ENCODE results near the gene ACOX1. TPM values are rescaled to one million over a fixed set of nuclear protein-coding genes. Genes with fewer than 3 reads are reported as not detected.

Gene ACOX1
- total RNA-seq, 4 donors from 2014 or later = 37.0 to 254 (median 212) TPM

DNA sequence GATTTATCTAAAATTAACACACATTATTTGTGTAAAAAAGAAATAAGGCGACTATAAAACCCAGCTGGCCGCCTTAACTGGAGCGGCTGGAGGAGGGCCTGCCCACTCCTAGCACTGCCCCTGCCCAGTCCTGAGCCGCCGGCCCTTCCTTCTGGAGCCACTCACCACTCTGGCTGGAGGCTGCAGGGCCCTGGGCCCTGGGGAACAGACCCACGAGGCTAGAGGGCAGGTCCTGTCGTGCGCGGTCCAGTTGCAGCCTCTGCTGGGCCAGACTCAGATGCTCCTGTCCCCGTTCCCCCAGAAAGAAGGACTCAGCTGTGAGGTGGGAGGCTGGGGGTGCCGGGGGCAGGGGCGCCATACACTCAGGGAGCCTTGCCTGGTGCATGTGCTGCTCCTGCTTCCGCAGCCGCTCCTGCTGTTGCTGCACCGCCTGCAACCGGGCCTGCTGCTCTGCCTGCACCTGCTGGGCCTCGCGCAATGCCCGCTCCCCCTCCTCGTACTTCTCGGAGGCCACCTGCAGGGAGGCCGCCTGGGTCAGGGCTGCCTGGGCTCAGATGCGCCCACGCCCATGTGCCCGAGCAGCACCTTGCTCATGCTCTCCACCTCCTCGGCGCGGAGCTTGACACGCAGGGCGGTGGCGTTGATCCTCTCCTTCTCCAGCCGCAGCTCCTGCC, 65.3 kb downstream of the ACOX1 start:
- in situ Hi-C loops (cut with MboI; ENCODE audit: low pct_ligation_motif_present in 1 of 4, low pct_unique_long_range_greater_than_20kb in 1 of 4, low sequenced_read_pairs in 3 of 4) = loop anchor here in 2 of 4 donors (10.0 to 25.0 kb wide), 3 partner anchors 71 to 274 kb away; partner anchors contain the start of gene CDK3 (in 1 of the 2)

DNA sequence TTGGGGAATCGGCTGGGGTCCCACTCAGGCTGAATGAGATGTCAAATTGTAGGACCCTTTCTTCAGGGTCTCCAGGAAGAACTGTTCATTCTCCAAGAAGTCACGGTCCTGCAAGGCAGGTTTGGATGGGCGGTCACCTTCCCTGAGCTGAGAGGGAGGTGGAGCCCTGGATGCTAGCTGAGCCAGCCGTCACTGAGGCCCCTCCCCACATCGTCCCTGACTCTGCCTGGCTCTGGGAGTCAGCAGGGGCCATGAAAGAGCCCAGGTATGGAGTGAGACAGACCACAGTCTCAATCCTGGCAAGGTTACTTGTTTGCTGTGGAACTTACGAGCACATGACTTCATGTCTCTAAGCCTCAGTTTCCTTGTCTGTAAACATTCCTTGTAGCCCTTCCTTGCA, 68.3 kb downstream of the ACOX1 start:
- Histone ChIP-seq H3K4me1 (peaks cover 0 to 1% (median under 1%) of the 10 kb centered on the region in 4 donors), H3K27ac (no peak overlapping the region), H3K9me3 (no peaks in the 10 kb centered on the region), H3K27me3 (no peaks in the 10 kb centered on the region), H3K36me3 (no peaks in the 10 kb centered on the region), H3K4me3 (no peak overlapping the region)
- TF ChIP-seq EP300 (IDR thresholded peaks at IDR 0.05; ENCODE audit: low read depth) (no peak), POLR2AphosphoS5 (IDR thresholded peaks at IDR 0.05) (no peak), POLR2A (IDR thresholded peaks at IDR 0.05) (no peak)
- TF ChIP-seq, protein P1, sequence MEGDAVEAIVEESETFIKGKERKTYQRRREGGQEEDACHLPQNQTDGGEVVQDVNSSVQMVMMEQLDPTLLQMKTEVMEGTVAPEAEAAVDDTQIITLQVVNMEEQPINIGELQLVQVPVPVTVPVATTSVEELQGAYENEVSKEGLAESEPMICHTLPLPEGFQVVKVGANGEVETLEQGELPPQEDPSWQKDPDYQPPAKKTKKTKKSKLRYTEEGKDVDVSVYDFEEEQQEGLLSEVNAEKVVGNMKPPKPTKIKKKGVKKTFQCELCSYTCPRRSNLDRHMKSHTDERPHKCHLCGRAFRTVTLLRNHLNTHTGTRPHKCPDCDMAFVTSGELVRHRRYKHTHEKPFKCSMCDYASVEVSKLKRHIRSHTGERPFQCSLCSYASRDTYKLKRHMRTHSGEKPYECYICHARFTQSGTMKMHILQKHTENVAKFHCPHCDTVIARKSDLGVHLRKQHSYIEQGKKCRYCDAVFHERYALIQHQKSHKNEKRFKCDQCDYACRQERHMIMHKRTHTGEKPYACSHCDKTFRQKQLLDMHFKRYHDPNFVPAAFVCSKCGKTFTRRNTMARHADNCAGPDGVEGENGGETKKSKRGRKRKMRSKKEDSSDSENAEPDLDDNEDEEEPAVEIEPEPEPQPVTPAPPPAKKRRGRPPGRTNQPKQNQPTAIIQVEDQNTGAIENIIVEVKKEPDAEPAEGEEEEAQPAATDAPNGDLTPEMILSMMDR (IDR thresholded peaks at IDR 0.05) = no peak
- DNase-seq = no peak
- WGBS, 2 donors (ENCODE audit: low coverage in 1 of 2) = 67% methylated on average over 6 of the region's 6 CpGs; no CpG with 5 or more reads in 1 of the 2 donors
- in situ Hi-C loops (cut with MboI; ENCODE audit: low pct_ligation_motif_present in 1 of 4, low pct_unique_long_range_greater_than_20kb in 1 of 4, low sequenced_read_pairs in 3 of 4) (loop anchor here in 2 of 4 donors (10.0 to 25.0 kb wide), 3 partner anchors 74 to 277 kb away; partner anchors contain the start of gene CDK3 (in 1 of the 2)), intact Hi-C loops (cut with DNase I; ENCODE audit: low total_unique reads) (no loop called here)

More for the DNA sequence above, 65.3 kb downstream of the ACOX1 start:
- no peaks in the 10 kb centered on the region for H3K9me3 ChIP-seq
- H3K4me1 ChIP-seq = no peaks in the 10 kb centered on the region
- intact Hi-C loops (cut with DNase I; ENCODE audit: low total_unique reads) = no loop called here
- H3K27ac ChIP-seq = no peak overlapping the region
- no peak for TF ChIP-seq POLR2A (IDR thresholded peaks at IDR 0.05)
- TF ChIP-seq EP300 (IDR thresholded peaks at IDR 0.05; ENCODE audit: low read depth) = no peak
- TF ChIP-seq, protein P1 (IDR thresholded peaks at IDR 0.05) = no peak
- TF ChIP-seq POLR2AphosphoS5 (IDR thresholded peaks at IDR 0.05) = no peak
- no peaks in the 10 kb centered on the region for H3K27me3 ChIP-seq
- no peak for DNase-seq
- H3K4me3 ChIP-seq = no peak overlapping the region
- 93% methylated on average over 5 to 24 of the region's 32 CpGs for whole genome bisulfite sequencing, 2 donors (ENCODE audit: low coverage in 1 of 2)
- no peaks in the 10 kb centered on the region for H3K36me3 ChIP-seq

DNA sequence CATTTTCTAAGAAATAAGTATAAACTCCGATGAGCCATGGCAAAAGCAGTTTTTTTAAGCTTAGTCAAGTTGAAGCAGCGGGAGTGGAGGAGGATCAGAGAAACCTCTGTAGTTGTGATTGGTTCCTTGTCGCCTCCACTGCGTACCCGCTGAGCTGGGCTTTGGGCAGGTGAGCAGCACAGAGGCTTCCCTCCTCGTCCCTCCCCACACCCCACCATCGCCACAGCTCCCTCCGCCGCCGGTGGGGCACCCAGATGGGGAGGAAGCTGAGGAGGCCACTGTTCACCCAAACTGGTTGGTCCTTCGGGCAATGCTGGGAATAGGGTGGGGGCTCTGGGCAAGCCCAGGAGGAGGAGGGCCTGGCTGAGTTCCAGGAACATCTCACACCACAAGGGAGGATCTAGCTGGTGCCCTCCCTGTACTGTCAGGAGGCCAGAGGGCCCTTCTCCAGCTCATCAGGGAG, 69.1 kb downstream of the ACOX1 start:
- H3K27ac ChIP-seq = no peak overlapping the region
- no peak for DNase-seq
- WGBS, 2 donors (ENCODE audit: low coverage in 1 of 2) = 48 to 80% methylated on average over 1 to 11 of the region's 11 CpGs
- H3K4me3 ChIP-seq = no peak overlapping the region
- H3K9me3 ChIP-seq = no peaks in the 10 kb centered on the region
- H3K36me3 ChIP-seq = no peaks in the 10 kb centered on the region
- intact Hi-C loops (cut with DNase I; ENCODE audit: low total_unique reads) = loop anchor here (5.0 kb wide), 1 partner anchor 92 kb away; the partner anchor contains the start of gene CDK3
- peaks cover 0 to 8% (median 7%) of the 10 kb centered on the region in 4 donors for H3K4me1 ChIP-seq
- H3K27me3 ChIP-seq = no peaks in the 10 kb centered on the region
- no peak for TF ChIP-seq EP300 (IDR thresholded peaks at IDR 0.05; ENCODE audit: low read depth)
- TF ChIP-seq, protein P1 (IDR thresholded peaks at IDR 0.05) = no peak
- TF ChIP-seq POLR2A (IDR thresholded peaks at IDR 0.05) = no peak
- no peak for TF ChIP-seq POLR2AphosphoS5 (IDR thresholded peaks at IDR 0.05)
- in situ Hi-C loops (cut with MboI; ENCODE audit: low pct_ligation_motif_present in 1 of 4, low pct_unique_long_range_greater_than_20kb in 1 of 4, low sequenced_read_pairs in 3 of 4) = loop anchor here (5.0 to 25.0 kb wide), 6 partner anchors 75 to 277 kb away; partner anchors contain the start of gene CDK3 (in 2 of the 4)

DNA sequence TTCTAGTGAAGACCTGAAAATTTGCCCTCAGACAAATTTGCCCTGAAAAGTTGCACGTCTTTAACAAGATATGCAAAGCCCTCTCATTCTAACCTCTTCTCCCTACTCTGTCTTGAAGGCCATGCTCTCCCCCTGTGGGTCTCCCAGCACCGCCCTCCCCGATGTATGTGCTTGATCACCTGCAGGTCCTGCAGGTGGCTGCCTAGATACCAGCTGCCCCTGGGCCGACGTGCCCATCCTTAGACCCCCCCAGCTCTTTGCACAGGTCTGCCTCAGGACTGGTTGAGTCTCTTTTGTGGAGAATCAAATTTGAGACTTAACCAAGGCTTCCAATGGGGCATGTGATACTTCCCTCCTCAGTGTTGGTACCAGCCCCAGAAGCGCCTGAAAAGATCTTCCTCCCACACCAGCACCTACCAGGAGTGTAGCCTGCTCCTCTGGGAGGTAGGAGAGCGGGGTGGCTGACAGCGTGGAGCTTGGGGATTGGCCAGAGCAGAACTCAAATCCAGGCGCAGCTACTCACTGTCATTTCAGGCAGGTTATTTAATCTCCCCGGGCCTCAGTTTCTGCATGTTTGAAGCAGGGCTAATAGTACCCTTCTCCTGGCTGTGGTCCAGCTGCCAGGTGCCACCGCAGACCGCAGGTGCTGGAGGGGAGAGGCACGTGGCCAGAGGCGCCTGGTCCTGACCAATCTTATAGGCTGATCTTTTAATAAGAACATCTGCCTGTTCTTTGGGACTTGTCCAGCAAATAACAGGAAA, 69.7 kb downstream of the ACOX1 start:
- 63% methylated on average over 14 of the region's 14 CpGs; no CpG with 5 or more reads in 1 of the 2 donors for WGBS, 2 donors (ENCODE audit: low coverage in 1 of 2)
- in situ Hi-C loops (cut with MboI; ENCODE audit: low pct_ligation_motif_present in 1 of 4, low pct_unique_long_range_greater_than_20kb in 1 of 4, low sequenced_read_pairs in 3 of 4) (loop anchor here (5.0 to 25.0 kb wide), 4 partner anchors 86 to 278 kb away; partner anchors contain the start of gene CDK3 (in 1 of the 4)), intact Hi-C loops (cut with DNase I; ENCODE audit: low total_unique reads) (loop anchor here (5.0 kb wide), 1 partner anchor 93 kb away; the partner anchor contains the start of gene CDK3)
- Histone ChIP-seq H3K36me3 (no peaks in the 10 kb centered on the region), H3K4me3 (no peak overlapping the region), H3K9me3 (no peaks in the 10 kb centered on the region), H3K27me3 (no peaks in the 10 kb centered on the region), H3K27ac (no peak overlapping the region), H3K4me1 (peaks cover under 1 to 10% (median 7%) of the 10 kb centered on the region in 4 donors)
- TF ChIP-seq EP300 (IDR thresholded peaks at IDR 0.05; ENCODE audit: low read depth) = no peak
- TF ChIP-seq POLR2AphosphoS5 (IDR thresholded peaks at IDR 0.05) = no peak
- TF ChIP-seq POLR2A (IDR thresholded peaks at IDR 0.05) = no peak
- TF ChIP-seq, protein P1 (IDR thresholded peaks at IDR 0.05) = no peak
- no peak for DNase-seq

Measured in transverse colon (tissue), 4 donors.